K562 (cell line): ENCODE measurements around the gene PRKACA. TPM values are rescaled to one million over a fixed set of nuclear protein-coding genes. Genes with fewer than 3 reads are reported as not detected.

ENCODE experiments used
- ATAC-seq: fragments of 200-7000 bp; cut with Tn5 transposase; 3 replicates; pipeline ENCODE4 v1.9.1; 2020; ENCODE audit warnings: moderate library complexity
- BruUV-seq: library from RNA; stranded (reverse); fragments of 400-500 nt; replicated peaks from 2 replicates; lab custom pipeline; 2021; lab: Mats Ljungman, UMichigan
- CTCF ChIA-PET: fragments of 300-600 bp; formaldehyde crosslinking; extraction: SDS; loops from one replicate; lab custom pipeline; 2021; ENCODE audit warnings: low intra/inter-chr PET ratio; lab: Yijun Ruan, JAX
- POLR2A ChIA-PET: fragments of 300-600, 350-650 bp; sonication (Branson Sonifier 250); formaldehyde crosslinking; extraction: SDS; loops from one replicate; lab custom pipeline; 2021; ENCODE audit warnings: antibody characterized with exemption, inconsistent platforms; lab: Yijun Ruan, JAX
- DNase-seq, 4 experiments: peaks; one replicate each; pipeline versions ENCODE4 v3.0.0 to v3.0.0-alpha.2; 2011 to 2018; ENCODE audit warnings: low spot score in 3 of 4, mixed read lengths in 3 of 4; ENCODE audit errors: extremely low read depth in 1 of 4
- FAIRE-seq: peaks from 2 replicates; lab custom pipeline; 2011; peaks lifted over from hg19 to GRCh38; lab: Jason Lieb, UNC
- H2AFZ ChIP-seq: 2 replicates; pipeline ENCODE4 v1.6.0; 2011; ENCODE audit warnings: low read depth, low read length, control low read depth, inconsistent platforms
- H3K27ac ChIP-seq: fragments of 200-600 bp; 3 replicates; pipeline ENCODE4 v1.8.0; 2011; ENCODE audit warnings: low read depth, mild to moderate bottlenecking, control low read depth, inconsistent platforms, low read length, moderate library complexity, mixed read lengths; ENCODE audit errors: extremely low read depth
- H3K27me3 ChIP-seq, 2 experiments: fragments of 300-600 bp in 1 of 2; 2 replicates in 1 of 2; 3 replicates in 1 of 2; pipeline versions ENCODE4 v1.6.0 to v1.8.0; 2011; ENCODE audit warnings: inconsistent platforms in 2 of 2, low read length in 2 of 2, mild to moderate bottlenecking in 1 of 2, mixed read lengths in 1 of 2, moderate library complexity in 1 of 2; ENCODE audit not compliant: control insufficient read depth in 2 of 2, insufficient read depth in 2 of 2
- H3K36me3 ChIP-seq: fragments of 300-600 bp; 3 replicates; pipeline ENCODE4 v1.8.0; 2011; ENCODE audit warnings: mild to moderate bottlenecking, low read length, inconsistent platforms; ENCODE audit not compliant: control insufficient read depth, insufficient read depth
- H3K4me1 ChIP-seq, 2 experiments: fragments of 200-600 bp in 1 of 2; replicated peaks in 1 of 2; 2 replicates in 1 of 2; 3 replicates in 1 of 2; pipeline versions ENCODE4 v1.5.1 to v1.8.0; 2011; ENCODE audit warnings: inconsistent platforms in 2 of 2, low read length in 2 of 2, mild to moderate bottlenecking in 1 of 2, mixed read lengths in 1 of 2, moderate library complexity in 1 of 2; ENCODE audit not compliant: control insufficient read depth in 2 of 2, insufficient read depth in 2 of 2
- H3K4me2 ChIP-seq: 2 replicates; pipeline ENCODE4 v1.6.1; 2011; ENCODE audit warnings: low read length, control low read depth, inconsistent platforms, mixed read lengths; ENCODE audit not compliant: insufficient read depth
- H3K4me3 ChIP-seq: fragments of 200-600 bp; sonication (generic), shearing (Covaris generic); 2 replicates; pipeline ENCODE4 v1.5.1; 2016; ENCODE audit warnings: control low read depth, inconsistent platforms
- H3K79me2 ChIP-seq: fragments of 200-600 bp; 3 replicates; pipeline ENCODE4 v1.8.0; 2011; ENCODE audit warnings: low read length, inconsistent platforms; ENCODE audit not compliant: control insufficient read depth, insufficient read depth
- H3K9ac ChIP-seq, 2 experiments: 2 replicates each; pipeline versions ENCODE4 v1.6.0 to v1.6.1; 2011; ENCODE audit warnings: low read depth in 2 of 2, low read length in 2 of 2, control low read depth in 1 of 2, inconsistent platforms in 1 of 2, mild to moderate bottlenecking in 1 of 2, mixed read lengths in 1 of 2; ENCODE audit not compliant: insufficient read depth in 1 of 2
- H3K9me1 ChIP-seq: one replicate; pipeline ENCODE4 v1.6.0; 2011; ENCODE audit warnings: inconsistent platforms, mild to moderate bottlenecking, low read length, moderate library complexity; ENCODE audit not compliant: control insufficient read depth, insufficient read depth
- H3K9me3 ChIP-seq: replicated peaks from 2 replicates; pipeline ENCODE4 v1.5.1; 2011; ENCODE audit warnings: low read depth, low read length, inconsistent platforms; ENCODE audit not compliant: control insufficient read depth, insufficient read depth
- H4K20me1 ChIP-seq: replicated peaks from 2 replicates; pipeline ENCODE4 v1.6.1; 2011; ENCODE audit warnings: low read length, inconsistent platforms, mixed read lengths; ENCODE audit not compliant: control insufficient read depth, insufficient read depth
- ARHGAP35 ChIP-seq: fragments of 450-650 bp; IDR thresholded peaks from 2 replicates; pipeline ENCODE4 v1.6.1; 2018; ENCODE audit not compliant: partially characterized antibody
- ARID2 ChIP-seq: fragments of 450-650 bp; IDR thresholded peaks from 2 replicates; pipeline ENCODE4 v1.6.1; 2017; ENCODE audit warnings: antibody characterized with exemption, mild to moderate bottlenecking
- C11orf30 ChIP-seq: fragments of 450-650 bp; IDR thresholded peaks from 2 replicates; pipeline ENCODE4 v1.6.1; 2016; ENCODE audit warnings: low read depth, mild to moderate bottlenecking
- CBFA2T3 ChIP-seq: fragments of 450-650 bp; IDR thresholded peaks from 2 replicates; pipeline ENCODE4 v1.6.1; 2017
- CBX3 ChIP-seq, 2 experiments: IDR thresholded peaks; 1 replicate in 1 of 2; 2 replicates in 1 of 2; pipeline ENCODE4 v1.6.1; 2012; ENCODE audit warnings: inconsistent platforms in 2 of 2, low read length in 2 of 2, borderline replicate concordance in 1 of 2, control low read depth in 1 of 2
- CHD4 ChIP-seq: fragments of 200-600 bp; sonication (generic); IDR thresholded peaks from 3 replicates; pipeline ENCODE4 v1.6.1; 2012; ENCODE audit warnings: low read depth, mild to moderate bottlenecking, mixed read lengths, low read length, inconsistent platforms; ENCODE audit not compliant: insufficient read depth, insufficient replicate concordance, poor library complexity, severe bottlenecking
- DNMT1 ChIP-seq: fragments of 450-650 bp; IDR thresholded peaks from 2 replicates; pipeline ENCODE4 v1.6.1; 2016; ENCODE audit warnings: antibody characterized with exemption, mild to moderate bottlenecking
- DPF2 ChIP-seq: fragments of 450-650 bp; IDR thresholded peaks from 2 replicates; pipeline ENCODE4 v1.6.1; 2016
- EHMT2 ChIP-seq: fragments of 450-650 bp; IDR thresholded peaks from 2 replicates; pipeline ENCODE4 v1.6.1; 2018; ENCODE audit warnings: antibody characterized with exemption
- EP300 ChIP-seq: IDR thresholded peaks from 2 replicates; pipeline ENCODE4 v1.6.1; 2012; ENCODE audit warnings: low read length, improper control_type of control experiment
- MYBL2 ChIP-seq, 2 experiments: fragments of 450-650 bp in 1 of 2; sonication (generic) in 1 of 2; formaldehyde crosslinking in 1 of 2; IDR thresholded peaks; 2 replicates each; pipeline versions ENCODE4 v1.6.1 to v1.8.1; 2017 to 2022; ENCODE audit warnings: borderline replicate concordance in 1 of 2, inconsistent platforms in 1 of 2, low read depth in 1 of 2, mild to moderate bottlenecking in 1 of 2, missing genetic modification reagents in 1 of 2, moderate library complexity in 1 of 2
- PYGO2 ChIP-seq: fragments of 450-650 bp; IDR thresholded peaks from 2 replicates; pipeline ENCODE4 v1.6.1; 2016; ENCODE audit warnings: mild to moderate bottlenecking, missing genetic modification characterization, moderate library complexity, missing compliant biosample characterization
- RCOR1 ChIP-seq, 2 experiments: IDR thresholded peaks; 2 replicates each; pipeline ENCODE4 v1.6.1; 2012; ENCODE audit warnings: low read depth in 2 of 2, low read length in 2 of 2, borderline replicate concordance in 1 of 2, improper control_type of control experiment in 1 of 2
- SMARCA5 ChIP-seq: fragments of 450-650 bp; IDR thresholded peaks from 2 replicates; pipeline ENCODE4 v1.6.1; 2016
- STAG1 ChIP-seq: sonication (generic); formaldehyde crosslinking; IDR thresholded peaks from 2 replicates; pipeline ENCODE4 v1.5.0; 2020; ENCODE audit warnings: missing genetic modification reagents, borderline replicate concordance
- TAF1 ChIP-seq: IDR thresholded peaks from 2 replicates; pipeline ENCODE4 v1.6.1; 2011; ENCODE audit warnings: mild to moderate bottlenecking, low read length, moderate library complexity; ENCODE audit not compliant: insufficient read depth, control insufficient read depth, severe bottlenecking; ENCODE audit errors: extremely low read depth
- YY1 ChIP-seq, 3 experiments: IDR thresholded peaks; 2 replicates each; pipeline ENCODE4 v1.6.1; 2011; ENCODE audit warnings: low read length in 2 of 3, mild to moderate bottlenecking in 2 of 3, moderate library complexity in 2 of 3, borderline replicate concordance in 1 of 3, control low read depth in 1 of 3, low read depth in 1 of 3; ENCODE audit not compliant: insufficient read depth in 3 of 3, insufficient replicate concordance in 2 of 3, control insufficient read depth in 1 of 3, insufficient read length in 1 of 3; ENCODE audit errors: extremely low read depth in 1 of 3
- ZFP36 ChIP-seq: fragments of 150-350 bp; IDR thresholded peaks from 2 replicates; pipeline ENCODE4 v1.6.1; 2018; ENCODE audit warnings: low read length, low read depth; ENCODE audit not compliant: partially characterized antibody
- ZNF175 ChIP-seq: fragments of 200-800 bp; sonication (Bioruptor generic); IDR thresholded peaks from 2 replicates; pipeline ENCODE4 v1.6.1; 2016; ENCODE audit warnings: low read depth, mild to moderate bottlenecking, missing genetic modification characterization, missing compliant biosample characterization
- ZNF277 ChIP-seq: fragments of 250-450 bp; sonication (Bioruptor Pico); IDR thresholded peaks from 2 replicates; pipeline ENCODE4 v1.8.0; 2022; ENCODE audit warnings: inconsistent platforms, mild to moderate bottlenecking, moderate library complexity, borderline replicate concordance
- WGBS: fragments of 100-300 bp; shearing (Covaris generic); methylation state at CpG from one replicate; pipeline ENCODE4 v1.1.6; 2016; ENCODE audit warnings: low coverage, mixed read lengths; ENCODE audit not compliant: insufficient coverage; ENCODE audit errors: missing lambda C conversion rate; 5-methylcytosine and 5-hydroxymethylcytosine counted together
- in situ Hi-C: fragments of 300-500 bp; cut with MboI; formaldehyde crosslinking; loops from 4 replicates; pipeline ENCODE4 v1.15.0; 2018; ENCODE audit warnings: inconsistent platforms, mixed read lengths
- intact Hi-C: fragments of 100-400 bp; cut with micrococcal nuclease; formaldehyde crosslinking; loops from 2 replicates; pipeline ENCODE4 v1.14.2; 2022
- polyA plus RNA-seq, 8 experiments: library from polyadenylated mRNA; depleted of rRNA in 4 of 8; stranded (reverse) in 5 of 8; unstranded in 3 of 8; fragments of >200 nt; fragmentation: Nextera tagmentation in 2 of 8; fragmentation: Illumina TruSeq in 1 of 8; extraction: Ambion mirVana in 2 of 8; extraction: Trizol in 1 of 8; gene quantifications; 2 replicates each; pipeline versions ENCODE4 v1.2.1 to v1.2.3, GENCODE V29; 2011 to 2014; ENCODE audit warnings: inconsistent platforms in 1 of 8, missing spikeins in 1 of 8
- total RNA-seq, 7 experiments: library from RNA; depleted of rRNA in 6 of 7; stranded (reverse); fragments of >200 nt in 6 of 7; fragmentation: Illumina TruSeq in 2 of 7; extraction: Trizol in 2 of 7; gene quantifications; 2 replicates each; pipeline versions ENCODE4 v1.2.1 to v1.2.3, GENCODE V29; 2011 to 2021; ENCODE audit warnings: low replicate concordance in 1 of 7

The PRKACA gene
- total and polyA plus RNA-seq, 9 of the 15 experiments (the other 6 are each of a cell fraction or from before 2014, with no cell fraction given), result 1.2 to 63.1 (median 13.0) TPM

GRCh38 chr19:14096272-14096992 lies 21.1 kb downstream of the PRKACA start (continued):
- TF ChIP-seq PYGO2 (tag) (no peak), STAG1 (CRISPR knock-in tag) (no peak), ZNF175 (CRISPR knock-in tag) (no peak), YY1 (IDR thresholded peaks at IDR 0.05; ENCODE audit: borderline replicate concordance in 1 of 3, control insufficient read depth in 1 of 3, extremely low read depth in 1 of 3, insufficient read depth in 3 of 3, insufficient read length in 1 of 3, insufficient replicate concordance in 2 of 3, low read depth in 1 of 3, low read length in 2 of 3) (no peak), MYBL2 (IDR thresholded peaks at IDR 0.05; ENCODE audit: low read depth) (no peak), MYBL2 (CRISPR knock-in tag; IDR thresholded peaks at IDR 0.05; ENCODE audit: borderline replicate concordance) (no peak)

DNA sequence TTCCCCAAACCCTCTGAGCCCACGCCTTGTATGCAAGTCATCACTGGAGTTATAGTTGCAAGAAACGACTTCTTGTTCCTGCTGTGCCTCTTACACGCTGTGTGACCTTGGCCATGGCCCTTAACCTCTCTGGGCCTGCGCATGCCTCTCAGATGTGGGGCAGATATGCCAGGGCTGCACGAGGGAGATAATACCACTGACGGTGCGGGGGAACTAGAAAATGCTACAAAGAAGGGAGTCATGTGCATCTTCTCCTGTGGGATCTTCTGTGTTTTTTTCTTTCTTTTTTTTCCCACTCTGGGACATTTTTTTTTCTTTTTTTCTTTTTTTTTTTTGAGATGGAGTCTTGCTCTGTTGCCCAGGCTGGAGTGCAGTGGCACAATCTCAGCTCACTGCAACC lies 22.7 kb downstream of the PRKACA start:
- no peaks in the 10 kb centered on the region for H3K9me1 ChIP-seq
- H3K27ac ChIP-seq, result no peak overlapping the region
- no peak for ATAC-seq
- DNase-seq, result peak in 2 of 4 experiments; percentile 1 to 60
- ChIA-PET CTCF (no interaction called here), POLR2A (interaction anchor here (0.6 to 0.9 kb wide), 2 partner anchors 13 to 23 kb away, joined by 3 read pairs; partner anchors contain the start of gene PRKACA)
- peaks cover 10% of the 10 kb centered on the region for H3K9me3 ChIP-seq
- no peaks in the 10 kb centered on the region for H3K27me3 ChIP-seq
- H2AFZ ChIP-seq, result no peak overlapping the region
- peaks cover 2 to 21% of the 10 kb centered on the region in 2 experiments; a peak in 3 of 5 replicates for H3K4me1 ChIP-seq
- in situ Hi-C loops (no loop called here), intact Hi-C loops (no loop called here)
- no peak overlapping the region for H3K9ac ChIP-seq
- peaks cover 7% of the 10 kb centered on the region; the same call in 1 of the 3 replicates for H3K36me3 ChIP-seq
- no peak overlapping the region for H3K4me2 ChIP-seq
- H3K79me2 ChIP-seq, result no peaks in the 10 kb centered on the region
- no peak overlapping the region for H3K4me3 ChIP-seq
- WGBS, result 5% methylated on average over 6 of the region's 7 CpGs
- FAIRE-seq, result peak; percentile 72
- TSS peak; percentile 20 for BruUV-seq
- H4K20me1 ChIP-seq, result no peaks in the 10 kb centered on the region
- TF ChIP-seq DPF2, result no peak
- TF ChIP-seq ARHGAP35, result peak; percentile 34
- no peak for TF ChIP-seq C11orf30
- no peak for TF ChIP-seq ZNF277
- TF ChIP-seq CBFA2T3, result peak; percentile 74
- TF ChIP-seq SMARCA5, result peak; percentile 87
- no peak for TF ChIP-seq EHMT2
- TF ChIP-seq CBX3 (IDR thresholded peaks at IDR 0.05; ENCODE audit: borderline replicate concordance in 1 of 2, low read length in 2 of 2), result peak in 1 of 2 experiments; percentile 55; a peak in 1 of 3 replicates
- peak; percentile 52 for TF ChIP-seq CHD4
- no peak for TF ChIP-seq ARID2
- TF ChIP-seq ZFP36, result peak; percentile 86
- TF ChIP-seq DNMT1, result no peak
- TF ChIP-seq RCOR1 (IDR thresholded peaks at IDR 0.05; ENCODE audit: borderline replicate concordance in 1 of 2, low read depth in 2 of 2, low read length in 2 of 2), result peak in 1 of 2 experiments; percentile 67; a peak in 2 of 4 replicates
- no peak for TF ChIP-seq EP300
- TF ChIP-seq TAF1, result no peak
